Esophagus squamous epithelium (tissue), 4 donors: ENCODE measurements around the gene SLBP.

Source experiments
- POLR2A ChIP-seq, 4 donors: fragments of 450-650 bp; IDR thresholded peaks; one replicate each; pipeline ENCODE4 v1.6.1; 2017; ENCODE audit warnings: antibody characterized with exemption in 4 of 4, mild to moderate bottlenecking in 4 of 4, moderate library complexity in 3 of 4
- TF ChIP-seq, protein P1 (sequence below), 6 experiments: fragments of 450-650 bp in 4 of 6; fragments of 200-600 bp in 2 of 6; sonication (generic) in 2 of 6; IDR thresholded peaks; one replicate each; pipeline ENCODE4 v1.5.1; 2016 to 2019; ENCODE audit warnings: antibody characterized with exemption in 6 of 6, mild to moderate bottlenecking in 4 of 6, moderate library complexity in 4 of 6

DNA sequence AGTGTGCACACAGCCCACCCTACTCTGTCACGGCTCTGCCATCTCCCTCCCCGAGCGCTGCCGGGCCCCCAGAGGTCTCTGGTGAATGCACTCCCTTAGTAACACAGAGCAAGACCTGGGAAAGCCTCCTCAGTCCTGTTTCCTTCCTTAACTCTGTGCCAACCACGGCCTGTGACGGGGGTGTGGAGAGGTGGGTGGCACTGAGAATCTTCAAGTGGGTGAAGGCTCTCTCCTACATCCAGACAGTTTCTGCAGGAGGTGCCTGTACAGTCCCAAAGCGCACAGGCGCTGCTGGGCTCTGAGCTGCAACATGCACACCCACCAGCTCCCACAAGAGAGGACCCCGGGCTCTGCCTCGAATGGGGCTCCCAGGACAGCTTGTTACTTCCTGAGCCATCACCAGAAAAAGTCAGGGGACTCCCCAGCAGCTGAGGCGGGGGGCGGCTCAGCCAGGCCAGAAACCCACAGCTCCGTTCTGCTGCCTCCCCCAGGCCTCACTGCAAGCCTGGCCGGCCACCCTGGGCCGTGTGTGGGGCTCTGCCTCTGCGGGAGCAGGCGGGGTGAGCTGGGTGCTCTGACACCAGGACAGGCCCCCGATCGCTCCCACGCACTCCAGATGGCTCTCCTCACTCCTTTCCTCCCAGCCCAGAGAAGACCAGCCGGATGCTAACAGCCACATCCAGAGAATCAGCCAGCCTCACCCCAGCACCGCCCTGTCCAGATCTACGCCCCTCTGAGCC lies 57.7 kb downstream of the SLBP start:
- TF ChIP-seq, protein P1, sequence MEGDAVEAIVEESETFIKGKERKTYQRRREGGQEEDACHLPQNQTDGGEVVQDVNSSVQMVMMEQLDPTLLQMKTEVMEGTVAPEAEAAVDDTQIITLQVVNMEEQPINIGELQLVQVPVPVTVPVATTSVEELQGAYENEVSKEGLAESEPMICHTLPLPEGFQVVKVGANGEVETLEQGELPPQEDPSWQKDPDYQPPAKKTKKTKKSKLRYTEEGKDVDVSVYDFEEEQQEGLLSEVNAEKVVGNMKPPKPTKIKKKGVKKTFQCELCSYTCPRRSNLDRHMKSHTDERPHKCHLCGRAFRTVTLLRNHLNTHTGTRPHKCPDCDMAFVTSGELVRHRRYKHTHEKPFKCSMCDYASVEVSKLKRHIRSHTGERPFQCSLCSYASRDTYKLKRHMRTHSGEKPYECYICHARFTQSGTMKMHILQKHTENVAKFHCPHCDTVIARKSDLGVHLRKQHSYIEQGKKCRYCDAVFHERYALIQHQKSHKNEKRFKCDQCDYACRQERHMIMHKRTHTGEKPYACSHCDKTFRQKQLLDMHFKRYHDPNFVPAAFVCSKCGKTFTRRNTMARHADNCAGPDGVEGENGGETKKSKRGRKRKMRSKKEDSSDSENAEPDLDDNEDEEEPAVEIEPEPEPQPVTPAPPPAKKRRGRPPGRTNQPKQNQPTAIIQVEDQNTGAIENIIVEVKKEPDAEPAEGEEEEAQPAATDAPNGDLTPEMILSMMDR (IDR thresholded peaks at IDR 0.05), result no peak
- no peak for TF ChIP-seq POLR2A (IDR thresholded peaks at IDR 0.05)
